ENCODE results near the gene TMEM8B.

GRCh38 chr9:35835766-35836165 is 6.7 kb downstream of the TMEM8B start:
- TF ChIP-seq EP400 (IDR thresholded peaks at IDR 0.05), result no peak
- no peak for TF ChIP-seq BHLHE40 (IDR thresholded peaks at IDR 0.05; ENCODE audit: low read length)
- no peak for TF ChIP-seq POLR2A (conservative IDR thresholded peaks at IDR 0.05)
- no peak for TF ChIP-seq CTCF (IDR thresholded peaks at IDR 0.05 in 2 of 3, conservative IDR thresholded peaks at IDR 0.05 in 1 of 3; ENCODE audit: insufficient read depth in 2 of 3, low read depth in 1 of 3, low read length in 3 of 3)
- no peak for TF ChIP-seq ZNF253 (CRISPR knock-in tag; conservative IDR thresholded peaks at IDR 0.05)
- TF ChIP-seq ATF6 (CRISPR knock-in tag; IDR thresholded peaks at IDR 0.05), result no peak
- no peak for TF ChIP-seq CREB1 (IDR thresholded peaks at IDR 0.05)
- TF ChIP-seq CREB1 (CRISPR knock-in tag; IDR thresholded peaks at IDR 0.05), result no peak
- TF ChIP-seq KLF16 (IDR thresholded peaks at IDR 0.05), result no peak
- no peak for TF ChIP-seq CTBP1 (IDR thresholded peaks at IDR 0.05; ENCODE audit: borderline replicate concordance)
- TF ChIP-seq NR3C1 (CRISPR knock-in tag; IDR thresholded peaks at IDR 0.05), result no peak
